Nephron progenitor cell (in vitro differentiated cells): ENCODE measurements around the gene POLR3B.

Source experiments
- DNase-seq: peaks from one replicate; pipeline ENCODE4 v3.0.0; 2021
- H3K27ac Mint-ChIP-seq: 2 replicates; pipeline ENCODE4 v1.8.0; 2021; ENCODE audit warnings: mild to moderate bottlenecking, moderate library complexity, mixed read lengths
- H3K27me3 Mint-ChIP-seq: 2 replicates; pipeline ENCODE4 v1.8.0; 2021; ENCODE audit warnings: mild to moderate bottlenecking, low read depth, mixed read lengths; ENCODE audit not compliant: poor library complexity
- H3K36me3 Mint-ChIP-seq: 2 replicates; pipeline ENCODE4 v1.8.0; 2021; ENCODE audit warnings: low read depth, mixed read lengths
- H3K4me1 Mint-ChIP-seq: 2 replicates; pipeline ENCODE4 v1.8.0; 2021; ENCODE audit warnings: mixed read lengths
- H3K4me3 Mint-ChIP-seq: 2 replicates; pipeline ENCODE4 v1.8.0; 2021; ENCODE audit warnings: mild to moderate bottlenecking, moderate library complexity, mixed read lengths
- H3K9me3 Mint-ChIP-seq: 2 replicates; pipeline ENCODE4 v1.8.0; 2021; ENCODE audit warnings: mild to moderate bottlenecking, moderate library complexity, mixed read lengths
- TF ChIP-seq, protein P1 (sequence below): fragments of 200-600 bp; sonication (generic); IDR thresholded peaks from 2 replicates; pipeline ENCODE4 v1.5.0; 2021; ENCODE audit warnings: antibody characterized with exemption

The POLR3B gene

GRCh38 chr12:106386813-106387535, 29.4 kb downstream of the POLR3B start:
- Mint-ChIP-seq H3K27me3 (peaks cover 5% of the 10 kb centered on the region), H3K36me3 (peaks cover 27% of the 10 kb centered on the region), H3K4me3 (no peak overlapping the region), H3K9me3 (peaks cover 15% of the 10 kb centered on the region), H3K27ac (no peak overlapping the region), H3K4me1 (no peaks in the 10 kb centered on the region)
- TF ChIP-seq, protein P1, sequence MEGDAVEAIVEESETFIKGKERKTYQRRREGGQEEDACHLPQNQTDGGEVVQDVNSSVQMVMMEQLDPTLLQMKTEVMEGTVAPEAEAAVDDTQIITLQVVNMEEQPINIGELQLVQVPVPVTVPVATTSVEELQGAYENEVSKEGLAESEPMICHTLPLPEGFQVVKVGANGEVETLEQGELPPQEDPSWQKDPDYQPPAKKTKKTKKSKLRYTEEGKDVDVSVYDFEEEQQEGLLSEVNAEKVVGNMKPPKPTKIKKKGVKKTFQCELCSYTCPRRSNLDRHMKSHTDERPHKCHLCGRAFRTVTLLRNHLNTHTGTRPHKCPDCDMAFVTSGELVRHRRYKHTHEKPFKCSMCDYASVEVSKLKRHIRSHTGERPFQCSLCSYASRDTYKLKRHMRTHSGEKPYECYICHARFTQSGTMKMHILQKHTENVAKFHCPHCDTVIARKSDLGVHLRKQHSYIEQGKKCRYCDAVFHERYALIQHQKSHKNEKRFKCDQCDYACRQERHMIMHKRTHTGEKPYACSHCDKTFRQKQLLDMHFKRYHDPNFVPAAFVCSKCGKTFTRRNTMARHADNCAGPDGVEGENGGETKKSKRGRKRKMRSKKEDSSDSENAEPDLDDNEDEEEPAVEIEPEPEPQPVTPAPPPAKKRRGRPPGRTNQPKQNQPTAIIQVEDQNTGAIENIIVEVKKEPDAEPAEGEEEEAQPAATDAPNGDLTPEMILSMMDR, result no peak
- no peak for DNase-seq

- Mint-ChIP-seq H3K27me3 (peaks cover 5% of the 10 kb centered on the region), H3K4me3 (no peak overlapping the region), H3K36me3 (peaks cover 21% of the 10 kb centered on the region), H3K27ac (no peak overlapping the region), H3K4me1 (no peaks in the 10 kb centered on the region), H3K9me3 (peaks cover 5% of the 10 kb centered on the region)
- DNase-seq, result no peak
- TF ChIP-seq, protein P1, result no peak
Measured at GRCh38 chr12:106387848-106388377, 30.4 kb downstream of the POLR3B start.

- H3K9me3 Mint-ChIP-seq, result no peaks in the 10 kb centered on the region
- peaks cover under 1% of the 10 kb centered on the region for H3K27me3 Mint-ChIP-seq
- DNase-seq, result no peak
- no peak overlapping the region for H3K4me3 Mint-ChIP-seq
- peaks cover 22% of the 10 kb centered on the region for H3K36me3 Mint-ChIP-seq
- H3K27ac Mint-ChIP-seq, result no peak overlapping the region
- H3K4me1 Mint-ChIP-seq, result no peaks in the 10 kb centered on the region
- TF ChIP-seq, protein P1, result no peak
Measured at GRCh38 chr12:106389151-106389550, 31.6 kb downstream of the POLR3B start.

GRCh38 chr12:106392759-106393158, 35.2 kb downstream of the POLR3B start:
- Mint-ChIP-seq H3K27me3 (no peaks in the 10 kb centered on the region), H3K36me3 (peaks cover 53% of the 10 kb centered on the region), H3K4me1 (no peaks in the 10 kb centered on the region), H3K4me3 (no peak overlapping the region), H3K9me3 (peaks cover 24% of the 10 kb centered on the region), H3K27ac (no peak overlapping the region)
- TF ChIP-seq, protein P1, result no peak
- DNase-seq, result no peak

- Mint-ChIP-seq H3K9me3 (no peaks in the 10 kb centered on the region), H3K27me3 (no peaks in the 10 kb centered on the region), H3K4me3 (no peak overlapping the region), H3K4me1 (peaks cover 8% of the 10 kb centered on the region), H3K36me3 (peaks cover 57% of the 10 kb centered on the region), H3K27ac (no peak overlapping the region)
- DNase-seq, result no peak
- TF ChIP-seq, protein P1, result no peak
Measured at GRCh38 chr12:106409878-106410277, 52.3 kb downstream of the POLR3B start.

DNA sequence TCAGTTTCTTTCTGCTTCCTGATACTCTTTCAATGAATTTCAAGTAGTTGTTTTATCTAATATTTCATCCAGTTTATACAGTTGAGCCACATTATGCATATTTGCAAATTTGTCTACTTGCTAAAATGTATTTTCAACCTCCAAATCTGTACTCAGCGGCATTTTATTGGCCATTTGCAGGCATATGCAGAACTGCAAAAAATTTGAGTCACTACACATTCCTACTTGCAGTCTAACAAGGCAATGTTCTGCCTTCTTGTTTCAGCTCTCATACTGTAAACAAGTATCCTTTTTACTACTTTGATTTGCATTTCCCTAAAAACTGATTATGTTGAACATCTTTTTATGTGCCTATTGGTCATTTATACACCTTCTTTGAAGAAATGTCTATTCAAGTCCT, 55.0 kb downstream of the POLR3B start:
- no peaks in the 10 kb centered on the region for H3K9me3 Mint-ChIP-seq
- TF ChIP-seq, protein P1, result no peak
- H3K27ac Mint-ChIP-seq, result no peak overlapping the region
- peaks cover 8% of the 10 kb centered on the region for H3K4me1 Mint-ChIP-seq
- no peak for DNase-seq
- H3K36me3 Mint-ChIP-seq, result peaks cover 64% of the 10 kb centered on the region
- H3K4me3 Mint-ChIP-seq, result no peak overlapping the region
- no peaks in the 10 kb centered on the region for H3K27me3 Mint-ChIP-seq
